Epithelial cell of proximal tubule (primary cell): ENCODE data around the gene KRT74. TPM values are rescaled to one million over a fixed set of nuclear protein-coding genes. Genes with fewer than 3 reads are reported as not detected.

Experiments
- DNase-seq: peaks from one replicate; pipeline ENCODE4 v3.0.0-alpha.2; 2011; ENCODE audit warnings: low read depth
- H3K4me3 ChIP-seq: 2 replicates; pipeline ENCODE4 v1.5.1; 2011; ENCODE audit warnings: low read depth, mild to moderate bottlenecking, low read length
- total RNA-seq: library from RNA; depleted of rRNA; stranded (reverse); fragments of >200 nt; gene quantifications from 2 replicates; pipeline ENCODE4 v1.2.3, GENCODE V29; 2015
- TF ChIP-seq, protein P1 (sequence below): conservative IDR thresholded peaks from 2 replicates; pipeline ENCODE4 v1.5.1; 2012; ENCODE audit warnings: low read depth, mild to moderate bottlenecking, low read length

The KRT74 gene
- total RNA-seq, 1 donor from 2014 or later = not detected

DNA sequence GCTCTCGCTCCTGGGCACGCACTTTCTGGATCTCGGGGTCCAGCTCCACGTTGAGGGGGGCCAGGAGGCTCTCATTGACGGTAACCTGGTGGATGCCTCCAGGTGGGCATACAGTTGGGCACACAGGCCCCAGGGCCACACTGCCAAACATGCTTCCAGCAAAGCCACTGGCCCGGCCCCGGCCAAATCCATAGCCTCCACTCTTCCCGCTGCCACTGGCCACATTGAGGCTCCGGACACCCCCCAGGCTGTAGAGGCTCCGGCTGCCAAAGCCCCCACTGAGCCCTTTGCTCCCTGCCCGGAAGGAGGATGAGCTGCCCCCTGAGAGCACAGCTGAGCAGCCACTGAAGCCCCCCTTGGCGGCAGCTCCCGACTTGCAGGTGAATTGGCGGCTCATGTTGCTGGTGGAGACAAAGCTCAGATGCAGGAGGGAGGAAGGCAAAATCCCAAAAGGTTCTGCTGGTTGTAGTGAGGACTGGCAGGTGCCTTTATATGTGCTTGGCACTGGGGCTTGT, 20.9 kb downstream of the KRT74 start, which contains the start of gene KRT71:
TSS of gene KRT71 (minus strand) at position 465 of the 515 bp plus-strand sequence. CDS start at position 397, 68 bp downstream.
- no peak within 1 kb of the TSS for H3K4me3 ChIP-seq
- TF ChIP-seq, protein P1, sequence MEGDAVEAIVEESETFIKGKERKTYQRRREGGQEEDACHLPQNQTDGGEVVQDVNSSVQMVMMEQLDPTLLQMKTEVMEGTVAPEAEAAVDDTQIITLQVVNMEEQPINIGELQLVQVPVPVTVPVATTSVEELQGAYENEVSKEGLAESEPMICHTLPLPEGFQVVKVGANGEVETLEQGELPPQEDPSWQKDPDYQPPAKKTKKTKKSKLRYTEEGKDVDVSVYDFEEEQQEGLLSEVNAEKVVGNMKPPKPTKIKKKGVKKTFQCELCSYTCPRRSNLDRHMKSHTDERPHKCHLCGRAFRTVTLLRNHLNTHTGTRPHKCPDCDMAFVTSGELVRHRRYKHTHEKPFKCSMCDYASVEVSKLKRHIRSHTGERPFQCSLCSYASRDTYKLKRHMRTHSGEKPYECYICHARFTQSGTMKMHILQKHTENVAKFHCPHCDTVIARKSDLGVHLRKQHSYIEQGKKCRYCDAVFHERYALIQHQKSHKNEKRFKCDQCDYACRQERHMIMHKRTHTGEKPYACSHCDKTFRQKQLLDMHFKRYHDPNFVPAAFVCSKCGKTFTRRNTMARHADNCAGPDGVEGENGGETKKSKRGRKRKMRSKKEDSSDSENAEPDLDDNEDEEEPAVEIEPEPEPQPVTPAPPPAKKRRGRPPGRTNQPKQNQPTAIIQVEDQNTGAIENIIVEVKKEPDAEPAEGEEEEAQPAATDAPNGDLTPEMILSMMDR = no peak
- no peak for DNase-seq

DNA sequence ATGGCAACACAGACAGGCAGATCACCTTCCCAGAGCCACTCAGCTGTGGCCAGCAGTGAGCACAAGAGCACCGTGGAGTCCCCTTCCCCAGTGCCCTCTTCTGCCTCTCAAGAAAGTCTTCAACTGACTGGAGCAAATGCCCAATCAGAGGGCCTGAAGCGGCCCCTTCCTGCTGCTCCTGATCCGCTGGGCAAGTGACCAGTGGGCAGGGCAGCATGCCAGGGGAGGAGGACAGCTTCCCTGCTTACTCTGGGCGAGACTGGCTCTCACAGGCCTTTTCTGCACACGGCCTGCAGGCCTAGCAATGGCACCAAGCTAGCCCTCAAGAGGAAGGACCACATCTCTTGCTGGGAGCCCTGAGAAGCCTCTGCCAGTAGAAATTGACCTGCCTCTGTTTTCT, 21.6 kb downstream of the KRT74 start:
- no peak overlapping the region for H3K4me3 ChIP-seq
- TF ChIP-seq, protein P1 = no peak
- no peak for DNase-seq

DNA sequence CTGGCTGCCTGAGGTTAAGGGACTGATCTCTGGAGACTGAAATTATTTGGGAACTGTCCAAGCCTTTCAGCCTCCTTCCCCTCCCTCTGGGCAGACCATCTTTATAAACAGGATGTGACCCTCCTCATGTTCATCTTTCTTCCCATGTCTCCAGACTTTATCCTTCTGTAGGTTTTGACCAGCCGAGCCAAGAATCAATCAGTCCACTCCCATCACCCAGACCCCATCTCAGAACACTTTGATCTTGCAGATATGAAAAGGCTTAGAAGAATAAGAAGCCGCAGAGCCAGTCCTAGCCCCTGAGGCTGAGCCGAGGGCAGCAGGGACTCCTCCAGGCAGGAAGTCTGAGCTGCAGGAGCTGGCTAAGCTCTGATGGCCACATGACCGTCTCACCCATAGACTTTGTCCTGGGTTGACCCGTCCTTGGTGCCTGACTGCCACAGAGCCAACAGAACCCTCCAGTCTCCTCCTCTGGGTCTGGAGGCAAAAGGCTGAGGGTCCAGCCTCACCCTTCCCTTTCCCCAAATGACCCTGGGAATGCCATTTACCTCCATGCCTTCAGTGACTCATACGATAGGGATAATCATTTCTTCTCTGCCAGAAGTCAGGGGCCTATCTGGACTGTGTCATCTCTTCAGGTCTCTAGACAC, 22.3 kb downstream of the KRT74 start:
- H3K4me3 ChIP-seq = no peak overlapping the region
- TF ChIP-seq, protein P1 = no peak
- DNase-seq = no peak

DNA sequence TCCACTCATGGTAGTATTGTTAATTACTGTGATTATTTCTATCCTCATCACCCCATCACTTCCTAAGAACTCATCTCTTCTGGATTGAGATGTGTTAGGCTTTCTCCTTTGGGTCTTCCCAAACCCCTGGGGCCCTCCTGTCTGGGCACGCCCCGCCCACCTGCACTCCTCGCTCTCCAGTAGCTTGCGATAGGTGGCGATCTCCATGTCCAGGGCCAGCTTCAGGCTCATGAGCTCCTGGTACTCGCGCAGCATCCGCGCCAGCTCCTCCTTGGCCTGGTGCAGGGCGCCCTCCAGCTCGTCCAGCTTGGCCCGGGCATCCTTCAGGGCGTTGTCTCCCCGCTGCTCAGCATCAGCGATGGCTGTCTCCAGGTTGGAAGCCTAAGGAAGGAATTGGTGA, 27.5 kb downstream of the KRT74 start:
- TF ChIP-seq, protein P1 = no peak
- no peak for DNase-seq
- H3K4me3 ChIP-seq = no peak overlapping the region

DNA sequence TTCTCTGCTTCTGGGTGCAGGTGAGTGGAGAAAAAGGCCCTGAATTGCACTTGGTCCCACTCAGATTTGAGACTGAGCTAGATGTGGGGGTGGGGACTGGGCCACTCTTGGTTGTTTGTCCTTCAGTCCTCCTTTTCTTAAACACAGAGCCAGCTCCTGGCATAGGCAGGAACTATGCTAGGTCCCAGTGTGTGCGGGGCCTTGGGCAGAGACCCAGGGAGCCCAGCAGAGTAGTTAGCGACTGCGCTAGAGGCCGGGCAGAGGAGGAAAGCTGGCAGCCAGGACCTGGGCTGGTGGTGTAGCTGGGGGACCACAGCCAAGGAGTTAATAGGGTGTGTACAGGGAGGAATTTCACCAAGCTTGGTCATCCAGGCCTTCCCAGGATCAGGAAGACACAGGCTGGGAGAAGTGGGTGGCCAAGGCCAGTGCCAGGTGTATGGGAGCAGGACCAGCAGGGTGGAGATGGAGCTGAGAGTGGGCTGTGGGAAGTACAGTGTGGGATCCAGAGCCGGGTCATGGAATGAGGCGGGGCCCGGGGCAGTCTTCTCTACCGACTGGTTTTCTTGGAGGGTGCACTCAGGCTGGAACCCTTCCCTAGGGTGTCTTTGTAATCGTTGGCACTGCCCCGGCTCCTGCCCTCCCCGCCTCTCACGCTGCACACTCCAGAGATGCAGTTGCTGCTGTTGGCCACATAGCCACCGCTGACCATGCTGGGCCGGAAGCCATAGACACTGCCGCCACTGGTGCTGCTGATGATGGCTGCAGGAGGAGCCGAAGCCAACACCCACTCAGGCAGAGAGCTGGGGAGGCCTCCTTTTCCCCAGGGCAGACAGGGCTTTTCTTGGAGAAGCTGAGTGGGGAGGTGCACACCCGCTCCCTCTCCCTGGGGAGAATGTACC, 29.4 kb downstream of the KRT74 start:
- DNase-seq = no peak
- TF ChIP-seq, protein P1 = no peak
- no peak overlapping the region for H3K4me3 ChIP-seq

DNA sequence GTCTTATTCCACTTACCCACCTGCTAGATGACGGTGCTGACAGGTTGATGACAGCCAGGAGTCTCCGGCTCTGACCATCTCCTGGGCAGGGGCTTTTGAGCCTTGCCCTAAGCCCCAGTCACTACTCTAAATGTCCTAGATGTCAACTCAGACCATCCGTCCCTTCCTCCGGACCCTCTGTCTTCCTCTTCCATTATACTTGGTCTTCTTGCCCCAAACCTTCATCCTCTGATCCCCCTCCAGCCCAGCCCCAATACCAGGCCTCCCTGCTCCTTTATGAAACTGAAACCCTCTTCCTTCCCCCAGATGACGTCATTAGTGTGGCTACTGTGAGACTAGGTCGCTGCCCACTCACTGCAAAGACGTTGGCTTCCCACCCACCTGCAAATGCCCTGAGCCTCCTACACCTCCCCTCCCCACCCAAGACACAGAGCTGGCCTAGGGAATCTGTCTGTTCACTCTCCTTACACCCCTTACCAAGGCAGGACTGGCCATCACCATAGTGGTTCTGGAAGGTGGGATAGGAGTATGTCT, 30.8 kb downstream of the KRT74 start:
- TF ChIP-seq, protein P1 = no peak
- DNase-seq = no peak
- H3K4me3 ChIP-seq = no peak overlapping the region
